Measurements from ENCODE around the gene FLNB. TPM values are rescaled to one million over a fixed set of nuclear protein-coding genes. Genes with fewer than 3 reads are reported as not detected.

The FLNB gene
- total and polyA plus RNA-seq, 2 of the 8 experiments (the other 6 are each of a cell fraction or from before 2014, with no cell fraction given): 72.3 to 118 TPM

DNA sequence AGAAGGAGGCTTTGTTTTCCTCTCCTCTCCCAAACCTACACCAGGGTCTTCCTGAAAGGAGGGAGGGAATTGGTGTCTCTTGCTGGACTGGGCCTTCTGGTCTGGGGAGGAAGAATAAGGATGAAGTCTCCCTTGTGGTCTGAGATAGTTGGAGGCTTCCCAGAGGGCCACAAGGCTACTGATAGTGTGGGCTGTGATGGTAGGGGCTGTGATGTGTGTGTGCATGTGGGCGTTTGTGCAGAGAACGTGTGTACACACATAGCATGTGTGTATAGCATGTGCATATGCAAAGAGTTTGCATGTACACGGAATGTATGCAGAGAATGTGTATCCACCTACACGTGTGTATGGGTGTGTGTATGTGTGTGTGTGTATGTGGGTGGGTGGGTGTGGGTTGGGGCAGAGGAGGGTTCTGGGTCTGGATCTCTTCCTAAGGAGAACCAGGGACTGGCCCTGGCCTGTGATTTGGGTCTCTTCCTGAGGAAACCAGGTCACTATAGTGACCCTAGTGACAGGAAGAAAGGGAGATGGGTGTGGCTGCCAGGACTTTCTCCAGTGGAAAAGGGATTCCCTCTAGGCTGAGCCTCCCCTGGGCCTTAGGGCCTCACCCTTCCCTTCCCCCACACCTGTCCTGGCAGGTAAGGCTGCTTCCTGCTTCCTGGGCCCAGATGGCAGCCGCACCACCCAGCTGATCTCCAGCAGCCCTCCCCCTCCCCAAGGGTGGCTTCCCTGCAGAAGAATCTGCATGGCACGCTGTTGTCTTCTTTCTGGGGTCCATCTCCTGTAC, 1.7 kb downstream of the FLNB start:
- no peaks in the 10 kb centered on the region for H3K27me3 ChIP-seq (replicated peaks in 1 of 4; ENCODE audit: control insufficient read depth in 3 of 4, extremely low read depth in 1 of 4, insufficient read depth in 3 of 4, low read length in 3 of 4)
- TF ChIP-seq SIN3A (conservative IDR thresholded peaks at IDR 0.05 in 1 of 2, IDR thresholded peaks at IDR 0.05 in 1 of 2; ENCODE audit: low read depth in 1 of 2, low read length in 2 of 2): peak in 1 of 2 experiments; percentile 50; a peak in 1 of 4 replicates
- TF ChIP-seq RAD21 (IDR thresholded peaks at IDR 0.05 in 1 of 2, conservative IDR thresholded peaks at IDR 0.05 in 1 of 2; ENCODE audit: low read depth in 2 of 2, low read length in 2 of 2): 0 out of 4 replicates have a peak, but pooled peaks of 1 of the 2 experiments have one; percentile 10
- no peak for TF ChIP-seq BACH1 (IDR thresholded peaks at IDR 0.05; ENCODE audit: low read length)
- no peaks in the 10 kb centered on the region for H3K36me3 ChIP-seq (ENCODE audit: control insufficient read depth in 2 of 4, insufficient read depth in 4 of 4, low read length in 3 of 4)
- no peak overlapping the region for H2BK120ac ChIP-seq (replicated peaks; ENCODE audit: low read depth, low read length)
- peak overlapping the region; percentile 89 to 99 for H3K4me2 ChIP-seq (ENCODE audit: insufficient read depth in 1 of 2, low read depth in 2 of 2, low read length in 2 of 2)
- WGBS, 2 experiments (ENCODE audit: extremely low coverage in 1 of 2, insufficient coverage in 1 of 2, insufficient read length in 1 of 2, insufficient replicate concordance in 2 of 2, low coverage in 1 of 2, low lambda C conversion rate in 2 of 2, missing lambda C conversion rate in 1 of 2): 42% methylated on average over 6 of the region's 6 CpGs; no CpG with 5 or more reads in 1 of the 2 experiments
- H2AK5ac ChIP-seq (ENCODE audit: low read depth, low read length): peak overlapping the region; percentile 68; the same call in 1 of the 2 replicates
- H2BK20ac ChIP-seq (ENCODE audit: low read length): 0 out of 2 replicates have a peak overlapping the region, but pooled peaks have one; percentile 74
- H3K14ac ChIP-seq (ENCODE audit: insufficient read length): no peak overlapping the region
- H3K79me2 ChIP-seq (ENCODE audit: control insufficient read depth in 1 of 2, insufficient read depth in 2 of 2, low read length in 2 of 2): peaks cover 35 to 67% of the 10 kb centered on the region in 2 experiments
- no peak overlapping the region for H4K8ac ChIP-seq (ENCODE audit: extremely low read depth, insufficient read depth, low read length)
- no peak overlapping the region for H3K4ac ChIP-seq (replicated peaks; ENCODE audit: insufficient read length, low read depth, low read length)
- H3K27ac ChIP-seq (ENCODE audit: low read depth, low read length): no peak overlapping the region
- no peak for DNase-seq (ENCODE audit: low read depth in 1 of 2, low spot score in 2 of 2)
- peak overlapping the region; percentile 82; the same call in 1 of the 2 replicates for H2BK15ac ChIP-seq (ENCODE audit: low read length)
- H3K56ac ChIP-seq (replicated peaks; ENCODE audit: insufficient read length, low read depth, low read length): no peak overlapping the region
- H3K4me3 ChIP-seq (ENCODE audit: extremely low read depth in 1 of 4, insufficient read depth in 2 of 4, low read depth in 3 of 4, low read length in 4 of 4): peak overlapping the region; percentile 65 to 97 (median 90)
- H2BK5ac ChIP-seq (ENCODE audit: low read depth, low read length): peak overlapping the region; percentile 88; the same call in 1 of the 2 replicates
- H3K18ac ChIP-seq (ENCODE audit: extremely low read depth, low read length): peak overlapping the region; percentile 40; the same call in 1 of the 2 replicates
- POLR2A ChIA-PET (ENCODE audit: partially characterized antibody): interaction anchor here (0.7 to 4.9 kb wide), 12 partner anchors 10 to 93 kb away, joined by 3 to 55 read pairs (median 4); no protein-coding TSS in a partner anchor
- no peak overlapping the region for H4K5ac ChIP-seq (ENCODE audit: insufficient read length, low read depth, low read length)
- H2AFZ ChIP-seq (ENCODE audit: low read length): no peak overlapping the region
- H3K9me3 ChIP-seq (ENCODE audit: insufficient read depth in 2 of 2, low read depth in 1 of 2, low read length in 1 of 2): no peaks in the 10 kb centered on the region
- no peak for FAIRE-seq
- H3K23ac ChIP-seq (ENCODE audit: insufficient read length): no peak overlapping the region
- peaks cover 11% of the 10 kb centered on the region; the same call in 1 of the 2 replicates for H3K79me1 ChIP-seq (ENCODE audit: low read depth, low read length)
- peaks cover 5 to 22% (median 8%) of the 10 kb centered on the region in 4 experiments; a peak in 6 of 7 replicates for H3K4me1 ChIP-seq (replicated peaks in 1 of 4; ENCODE audit: control insufficient read depth in 3 of 4, insufficient read depth in 4 of 4, low read length in 3 of 4)
- no peak overlapping the region for H4K91ac ChIP-seq (replicated peaks; ENCODE audit: insufficient read length, low read length)
- peaks cover 12% of the 10 kb centered on the region; the same call in 1 of the 2 replicates for H3K23me2 ChIP-seq (ENCODE audit: low read depth, low read length)
- H4K20me1 ChIP-seq (replicated peaks in 1 of 2; ENCODE audit: control insufficient read depth in 1 of 2, insufficient read depth in 2 of 2, low read length in 2 of 2): peaks cover 10 to 21% of the 10 kb centered on the region in 2 experiments
- H2BK12ac ChIP-seq (ENCODE audit: low read depth, low read length): peak overlapping the region; percentile 22; the same call in 1 of the 2 replicates
- CTCF ChIA-PET (ENCODE audit: partially characterized antibody): interaction anchor here (0.9 to 5.2 kb wide), 11 partner anchors 8 to 168 kb away, joined by 3 to 33 read pairs (median 6); no protein-coding TSS in a partner anchor
- peak overlapping the region in 2 of 4 experiments; percentile 56 to 88; a peak in 3 of 7 replicates for H3K9ac ChIP-seq (replicated peaks in 1 of 4; ENCODE audit: extremely low read depth in 1 of 4, low read depth in 3 of 4, low read length in 3 of 4)
